ENCODE results near the gene LSAMP. TPM values are rescaled to one million over a fixed set of nuclear protein-coding genes. Genes with fewer than 3 reads are reported as not detected.

LSAMP gene
- total RNA-seq, 1 experiment from 2014 or later: not detected

DNA sequence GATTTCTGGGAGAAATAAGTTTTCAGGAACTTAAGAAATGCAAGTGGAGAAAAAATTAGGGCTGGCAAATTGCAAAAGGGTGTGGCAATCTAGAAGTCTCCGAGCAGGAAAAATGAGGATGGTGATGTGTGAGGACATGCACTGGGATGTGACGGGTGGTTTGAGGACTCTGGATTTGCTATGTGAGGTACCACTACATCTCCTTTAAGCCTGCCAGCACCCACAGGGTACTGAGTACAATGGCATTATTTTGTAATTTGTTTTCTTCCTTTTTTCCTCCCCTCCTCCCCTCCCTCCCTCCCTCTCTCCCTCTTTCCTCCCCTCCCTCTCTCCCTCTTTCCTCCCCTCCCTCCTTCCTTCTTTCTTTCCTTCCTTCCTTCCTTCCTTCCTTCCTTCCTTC, 584.5 kb downstream of the LSAMP start:
- no peak for DNase-seq (ENCODE audit: unreplicated experiment)
- no TSS peak for BruUV-seq (replicated peaks)
- CTCF ChIA-PET: interaction anchor here (1.2 to 1.5 kb wide), 2 partner anchors 24 to 77 kb away, joined by 3 to 6 read pairs; no protein-coding TSS in a partner anchor
- intact Hi-C loops (cut with micrococcal nuclease): no loop called here
- no peaks in the 10 kb centered on the region for H3K27me3 Mint-ChIP-seq (ENCODE audit: insufficient read depth, unreplicated experiment)
- TF ChIP-seq CTCF (IDR thresholded peaks at IDR 0.05; ENCODE audit: unreplicated experiment): no peak
- no peaks in the 10 kb centered on the region for H3K4me1 Mint-ChIP-seq (ENCODE audit: insufficient read depth, unreplicated experiment)
- no peak overlapping the region for H3K4me3 Mint-ChIP-seq (ENCODE audit: unreplicated experiment)
- no peaks in the 10 kb centered on the region for H3K36me3 Mint-ChIP-seq (ENCODE audit: insufficient read depth, unreplicated experiment)
- no peak overlapping the region for H3K27ac Mint-ChIP-seq (ENCODE audit: low read depth, unreplicated experiment)
- POLR2A ChIA-PET: no interaction called here
- no peaks in the 10 kb centered on the region for H3K9me3 Mint-ChIP-seq (ENCODE audit: unreplicated experiment)

GRCh38 chr3:115859002-115859807, 586.1 kb downstream of the LSAMP start:
- no peak overlapping the region for H3K27ac Mint-ChIP-seq (ENCODE audit: low read depth, unreplicated experiment)
- DNase-seq (ENCODE audit: unreplicated experiment): no peak
- POLR2A ChIA-PET: no interaction called here
- H3K4me3 Mint-ChIP-seq (ENCODE audit: unreplicated experiment): no peak overlapping the region
- no peak for TF ChIP-seq CTCF (IDR thresholded peaks at IDR 0.05; ENCODE audit: unreplicated experiment)
- intact Hi-C loops (cut with micrococcal nuclease): no loop called here
- CTCF ChIA-PET: interaction anchor here (0.5 to 1.5 kb wide), 5 partner anchors 23 to 1837 kb away, joined by 3 to 6 read pairs (median 3); no protein-coding TSS in a partner anchor
- H3K27me3 Mint-ChIP-seq (ENCODE audit: insufficient read depth, unreplicated experiment): no peaks in the 10 kb centered on the region
- BruUV-seq (replicated peaks): no TSS peak
- H3K9me3 Mint-ChIP-seq (ENCODE audit: unreplicated experiment): no peaks in the 10 kb centered on the region
- no peaks in the 10 kb centered on the region for H3K4me1 Mint-ChIP-seq (ENCODE audit: insufficient read depth, unreplicated experiment)
- no peaks in the 10 kb centered on the region for H3K36me3 Mint-ChIP-seq (ENCODE audit: insufficient read depth, unreplicated experiment)

- H3K9me3 Mint-ChIP-seq (ENCODE audit: unreplicated experiment): no peaks in the 10 kb centered on the region
- H3K36me3 Mint-ChIP-seq (ENCODE audit: insufficient read depth, unreplicated experiment): no peaks in the 10 kb centered on the region
- H3K27ac Mint-ChIP-seq (ENCODE audit: low read depth, unreplicated experiment): no peak overlapping the region
- no peak overlapping the region for H3K4me3 Mint-ChIP-seq (ENCODE audit: unreplicated experiment)
- no peaks in the 10 kb centered on the region for H3K4me1 Mint-ChIP-seq (ENCODE audit: insufficient read depth, unreplicated experiment)
- intact Hi-C loops (cut with micrococcal nuclease): no loop called here
- no peak for DNase-seq (ENCODE audit: unreplicated experiment)
- H3K27me3 Mint-ChIP-seq (ENCODE audit: insufficient read depth, unreplicated experiment): no peaks in the 10 kb centered on the region
- TF ChIP-seq CTCF (IDR thresholded peaks at IDR 0.05; ENCODE audit: unreplicated experiment): no peak
- ChIA-PET POLR2A (interaction anchor here (1.5 kb wide), 1 partner anchor 9 kb away, joined by 3 read pairs; no protein-coding TSS in a partner anchor), CTCF (interaction anchor here (0.6 to 2.3 kb wide), 4 partner anchors 9 to 1671 kb away, joined by 3 to 14 read pairs (median 4); no protein-coding TSS in a partner anchor)
- BruUV-seq (replicated peaks): no TSS peak
Observed at GRCh38 chr3:115857518-115858136, 587.7 kb downstream of the LSAMP start.

DNA sequence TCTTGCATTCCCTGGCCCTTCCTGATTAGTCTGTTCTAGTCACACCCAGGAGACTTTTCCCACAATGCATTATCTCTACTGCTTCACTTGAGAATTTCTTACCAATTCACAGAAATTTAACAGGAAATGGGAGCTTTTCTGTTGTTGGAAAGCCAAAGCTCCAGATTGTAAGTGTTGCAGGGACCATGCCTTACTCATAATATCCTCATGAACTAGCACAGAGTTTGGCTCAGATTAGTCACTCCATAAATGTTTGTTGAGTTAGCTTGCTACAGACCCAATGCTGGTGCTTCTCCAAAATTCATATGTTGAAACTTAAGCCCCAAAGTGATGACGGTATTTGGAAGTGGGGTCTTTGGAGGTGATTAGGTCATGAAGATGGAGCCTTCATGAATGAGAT, 589.4 kb downstream of the LSAMP start:
- no peak overlapping the region for H3K27ac Mint-ChIP-seq (ENCODE audit: low read depth, unreplicated experiment)
- BruUV-seq (replicated peaks): no TSS peak
- no peaks in the 10 kb centered on the region for H3K27me3 Mint-ChIP-seq (ENCODE audit: insufficient read depth, unreplicated experiment)
- no peak for DNase-seq (ENCODE audit: unreplicated experiment)
- ChIA-PET CTCF (interaction anchor here (0.6 kb wide), 1 partner anchor 24 kb away, joined by 3 read pairs; no protein-coding TSS in a partner anchor), POLR2A (no interaction called here)
- H3K4me3 Mint-ChIP-seq (ENCODE audit: unreplicated experiment): no peak overlapping the region
- H3K4me1 Mint-ChIP-seq (ENCODE audit: insufficient read depth, unreplicated experiment): no peaks in the 10 kb centered on the region
- no peak for TF ChIP-seq CTCF (IDR thresholded peaks at IDR 0.05; ENCODE audit: unreplicated experiment)
- no peaks in the 10 kb centered on the region for H3K9me3 Mint-ChIP-seq (ENCODE audit: unreplicated experiment)
- no peaks in the 10 kb centered on the region for H3K36me3 Mint-ChIP-seq (ENCODE audit: insufficient read depth, unreplicated experiment)
- intact Hi-C loops (cut with micrococcal nuclease): no loop called here

All from MCF 10A (cell line).